Measurements from ENCODE around the gene NSMCE4A.

DNA sequence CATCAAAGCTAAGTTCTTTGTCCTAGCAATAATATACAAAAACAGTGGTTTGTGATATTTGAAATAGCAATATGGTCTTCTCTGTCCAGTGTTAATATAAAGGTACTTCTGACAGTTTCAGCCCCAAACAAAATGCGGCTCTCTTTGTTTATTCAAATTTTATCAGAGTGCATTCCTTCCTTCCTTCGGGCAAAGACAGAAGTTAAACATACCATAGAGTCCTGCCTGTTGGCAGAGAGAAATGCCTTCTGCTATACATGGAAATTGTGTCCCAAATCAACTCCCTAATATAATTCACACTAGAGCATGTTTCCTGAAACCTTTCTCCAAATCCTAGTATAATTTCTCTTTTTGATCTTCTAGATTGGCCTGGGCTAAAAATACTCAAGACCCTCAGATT lies 26.0 kb downstream of the NSMCE4A start:
- TF ChIP-seq EZH2 (IDR thresholded peaks at IDR 0.05; ENCODE audit: low read length, unreplicated experiment) (no peak), CTCF (conservative IDR thresholded peaks at IDR 0.05; ENCODE audit: low read depth, low read length) (no peak)

Measured in PC-3 (cell line).